ENCODE measurements around the gene ERO1B. TPM values are rescaled to one million over a fixed set of nuclear protein-coding genes. Genes with fewer than 3 reads are reported as not detected.

ERO1B gene
- total RNA-seq, 2 experiments from 2014 or later, result 7.0 to 11.0 TPM

- H3K4me1 ChIP-seq (ENCODE audit: insufficient read depth, low read length, poor library complexity, severe bottlenecking), result no peaks in the 10 kb centered on the region
- TF ChIP-seq CTCF (conservative IDR thresholded peaks at IDR 0.05; ENCODE audit: low read length) (no peak), EZH2phosphoT487 (IDR thresholded peaks at IDR 0.05; ENCODE audit: borderline replicate concordance, low read depth, low read length) (no peak)
- no peak overlapping the region for H3K4me2 ChIP-seq (ENCODE audit: low read length)
- no peaks in the 10 kb centered on the region for H4K20me1 ChIP-seq (ENCODE audit: insufficient read depth, low read length)
- ChIA-PET CTCF (ENCODE audit: unreplicated experiment) (no interaction called here), POLR2A (interaction anchor here (0.5 kb wide), 1 partner anchor 596 kb away, joined by 3 read pairs; no protein-coding TSS in a partner anchor)
- H3K27ac ChIP-seq (ENCODE audit: low read depth, low read length, poor library complexity, severe bottlenecking), result no peak overlapping the region
- intact Hi-C loops (cut with micrococcal nuclease; ENCODE audit: unreplicated experiment), result no loop called here
- peaks cover 10% of the 10 kb centered on the region for H3K36me3 ChIP-seq (ENCODE audit: insufficient read depth, low read length)
- no peak for DNase-seq (ENCODE audit: low spot score)
- no peaks in the 10 kb centered on the region for H3K9me3 ChIP-seq (ENCODE audit: low read length)
- no peak overlapping the region for H3K4me3 ChIP-seq (ENCODE audit: low read depth, low read length, poor library complexity, severe bottlenecking)
- no peak overlapping the region for H2AFZ ChIP-seq (ENCODE audit: low read length)
- BruUV-seq (replicated peaks), result no TSS peak
- H3K79me2 ChIP-seq (ENCODE audit: insufficient read depth, low read depth, low read length), result no peaks in the 10 kb centered on the region
- H3K9me2 ChIP-seq (ENCODE audit: insufficient read depth, low read length), result no peaks in the 10 kb centered on the region
These were observed 77.7 kb downstream of the ERO1B start for GRCh38 chr1:236204039-236204438.

DNA sequence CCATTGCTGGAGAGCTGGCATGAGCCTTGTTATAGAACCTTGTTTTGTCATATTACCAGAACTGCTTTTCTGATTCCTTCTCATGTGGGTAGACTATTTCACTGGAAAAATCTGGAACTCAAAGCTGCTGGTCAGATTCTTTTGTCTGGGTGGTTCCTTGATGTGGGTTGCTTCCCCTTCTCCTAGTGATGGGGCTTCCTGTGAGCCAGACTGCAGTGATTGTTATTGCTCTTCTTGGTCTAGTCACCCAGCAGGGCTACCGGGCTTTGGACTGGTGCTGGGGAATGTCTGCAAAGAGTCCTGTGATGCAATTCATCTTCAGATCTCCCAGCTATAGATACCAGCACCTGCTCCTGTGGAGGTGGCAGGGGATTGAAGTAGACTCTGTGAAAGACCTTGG lies 80.0 kb downstream of the ERO1B start:
- H3K4me1 ChIP-seq (ENCODE audit: insufficient read depth, low read length, poor library complexity, severe bottlenecking), result no peaks in the 10 kb centered on the region
- no peaks in the 10 kb centered on the region for H3K79me2 ChIP-seq (ENCODE audit: insufficient read depth, low read depth, low read length)
- POLR2A ChIA-PET, result no interaction called here
- H3K9me3 ChIP-seq (ENCODE audit: low read length), result no peaks in the 10 kb centered on the region
- H4K20me1 ChIP-seq (ENCODE audit: insufficient read depth, low read length), result no peaks in the 10 kb centered on the region
- intact Hi-C loops (cut with micrococcal nuclease; ENCODE audit: unreplicated experiment), result no loop called here
- TF ChIP-seq EZH2phosphoT487 (IDR thresholded peaks at IDR 0.05; ENCODE audit: borderline replicate concordance, low read depth, low read length) (no peak), CTCF (conservative IDR thresholded peaks at IDR 0.05; ENCODE audit: low read length) (no peak)
- H3K4me3 ChIP-seq (ENCODE audit: low read depth, low read length, poor library complexity, severe bottlenecking), result no peak overlapping the region
- no peak overlapping the region for H3K27ac ChIP-seq (ENCODE audit: low read depth, low read length, poor library complexity, severe bottlenecking)
- H3K36me3 ChIP-seq (ENCODE audit: insufficient read depth, low read length), result peaks cover 10% of the 10 kb centered on the region
- CTCF ChIA-PET (ENCODE audit: unreplicated experiment), result no interaction called here
- no peaks in the 10 kb centered on the region for H3K9me2 ChIP-seq (ENCODE audit: insufficient read depth, low read length)
- H2AFZ ChIP-seq (ENCODE audit: low read length), result no peak overlapping the region
- H3K4me2 ChIP-seq (ENCODE audit: low read length), result no peak overlapping the region
- DNase-seq (ENCODE audit: low spot score), result no peak
- no TSS peak for BruUV-seq (replicated peaks)

GRCh38 chr1:236200925-236201324 lies 80.8 kb downstream of the ERO1B start:
- TF ChIP-seq EZH2phosphoT487 (IDR thresholded peaks at IDR 0.05; ENCODE audit: borderline replicate concordance, low read depth, low read length), result no peak
- no peak for TF ChIP-seq CTCF (conservative IDR thresholded peaks at IDR 0.05; ENCODE audit: low read length)
- intact Hi-C loops (cut with micrococcal nuclease; ENCODE audit: unreplicated experiment), result no loop called here
- POLR2A ChIA-PET, result interaction anchor here (1.1 kb wide), 1 partner anchor 33 kb away, joined by 3 read pairs; no protein-coding TSS in a partner anchor
- Histone ChIP-seq H3K79me2 (ENCODE audit: insufficient read depth, low read depth, low read length) (no peaks in the 10 kb centered on the region), H3K36me3 (ENCODE audit: insufficient read depth, low read length) (peaks cover 10% of the 10 kb centered on the region), H3K4me1 (ENCODE audit: insufficient read depth, low read length, poor library complexity, severe bottlenecking) (no peaks in the 10 kb centered on the region), H4K20me1 (ENCODE audit: insufficient read depth, low read length) (no peaks in the 10 kb centered on the region), H3K9me2 (ENCODE audit: insufficient read depth, low read length) (no peaks in the 10 kb centered on the region), H3K27ac (ENCODE audit: low read depth, low read length, poor library complexity, severe bottlenecking) (no peak overlapping the region), H3K4me3 (ENCODE audit: low read depth, low read length, poor library complexity, severe bottlenecking) (no peak overlapping the region), H3K9me3 (ENCODE audit: low read length) (no peaks in the 10 kb centered on the region), H3K4me2 (ENCODE audit: low read length) (no peak overlapping the region), H2AFZ (ENCODE audit: low read length) (no peak overlapping the region)
- DNase-seq (ENCODE audit: low spot score), result no peak
- CTCF ChIA-PET (ENCODE audit: unreplicated experiment), result no interaction called here
- no TSS peak for BruUV-seq (replicated peaks)

Measured in OCI-LY7 (cell line).